GM21360 (cell line): ENCODE data around the gene RMND5B.

ENCODE experiments used
- ATAC-seq: cut with Tn5 transposase; IDR thresholded peaks from one replicate; pipeline ENCODE4 v1.9.1; 2021; ENCODE audit warnings: mild to moderate bottlenecking, moderate library complexity; ENCODE audit not compliant: unreplicated experiment

Gene RMND5B

DNA sequence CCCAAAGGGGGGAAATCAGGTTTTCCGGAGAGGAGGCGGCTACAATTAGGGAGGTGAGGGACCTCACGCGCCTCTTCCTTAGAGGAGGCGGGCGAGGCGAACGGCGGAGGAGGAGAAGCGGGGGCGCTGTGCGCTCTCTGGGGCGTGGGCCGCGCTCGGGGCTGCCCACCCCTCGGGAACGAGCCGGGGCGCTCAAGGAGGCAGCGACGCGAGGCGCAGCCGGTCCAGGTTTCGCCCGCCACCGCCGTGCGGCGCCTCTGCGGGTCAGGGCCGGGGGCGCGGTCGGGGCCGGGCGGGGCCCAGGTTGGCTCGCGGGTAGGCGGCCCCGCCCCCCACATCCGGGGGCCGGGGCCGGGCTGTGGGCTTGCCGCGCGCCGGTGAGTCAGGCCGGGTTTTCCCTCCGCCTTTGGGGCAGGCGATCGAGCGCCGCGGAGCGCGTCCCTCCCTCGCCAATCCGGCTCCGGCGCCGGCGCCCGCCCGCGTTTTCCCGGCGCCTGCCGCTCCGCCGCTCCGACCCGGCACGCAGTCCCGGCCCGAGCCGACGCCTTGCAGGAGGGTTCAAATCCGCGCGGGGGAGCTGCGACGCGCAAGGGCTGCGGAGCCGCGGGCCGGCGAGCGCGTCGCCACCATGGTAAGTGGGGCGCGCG, 17.6 kb upstream of the RMND5B start, which contains the start of gene N4BP3:
N4BP3 (plus strand) TSS at position 392 of the 647 bp plus-strand sequence. CDS start 6,052 bp downstream, outside the sequence.
- ATAC-seq, result peak; percentile 62

DNA sequence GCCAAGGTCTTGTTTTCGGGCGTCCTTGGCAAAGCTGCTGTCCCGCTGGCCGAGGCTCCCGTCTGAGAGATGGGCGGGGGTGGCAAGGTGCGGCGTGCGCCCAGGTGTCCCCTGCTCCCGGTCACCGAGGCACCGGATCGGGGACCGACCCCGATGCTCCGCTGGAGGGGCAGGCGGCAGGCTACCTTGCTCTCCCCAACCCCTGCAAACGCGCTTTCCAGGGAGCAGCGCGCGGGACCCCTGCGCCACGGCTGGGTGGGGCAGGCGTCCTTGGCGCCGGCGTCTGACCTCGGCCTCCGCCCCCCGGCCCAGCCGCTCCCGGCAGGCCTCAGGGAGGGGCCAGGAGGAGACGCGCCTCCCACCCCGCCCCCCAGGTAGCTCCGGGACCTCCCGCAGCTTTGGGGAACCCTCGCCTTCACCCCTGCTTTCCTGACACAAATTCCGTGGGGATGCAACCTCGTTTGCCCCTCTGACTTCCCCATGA, 16.9 kb upstream of the RMND5B start:
- ATAC-seq, result peak; percentile 15

- ATAC-seq, result no peak
Observed at GRCh38 chr5:178114325-178115135, 16.3 kb upstream of the RMND5B start.

DNA sequence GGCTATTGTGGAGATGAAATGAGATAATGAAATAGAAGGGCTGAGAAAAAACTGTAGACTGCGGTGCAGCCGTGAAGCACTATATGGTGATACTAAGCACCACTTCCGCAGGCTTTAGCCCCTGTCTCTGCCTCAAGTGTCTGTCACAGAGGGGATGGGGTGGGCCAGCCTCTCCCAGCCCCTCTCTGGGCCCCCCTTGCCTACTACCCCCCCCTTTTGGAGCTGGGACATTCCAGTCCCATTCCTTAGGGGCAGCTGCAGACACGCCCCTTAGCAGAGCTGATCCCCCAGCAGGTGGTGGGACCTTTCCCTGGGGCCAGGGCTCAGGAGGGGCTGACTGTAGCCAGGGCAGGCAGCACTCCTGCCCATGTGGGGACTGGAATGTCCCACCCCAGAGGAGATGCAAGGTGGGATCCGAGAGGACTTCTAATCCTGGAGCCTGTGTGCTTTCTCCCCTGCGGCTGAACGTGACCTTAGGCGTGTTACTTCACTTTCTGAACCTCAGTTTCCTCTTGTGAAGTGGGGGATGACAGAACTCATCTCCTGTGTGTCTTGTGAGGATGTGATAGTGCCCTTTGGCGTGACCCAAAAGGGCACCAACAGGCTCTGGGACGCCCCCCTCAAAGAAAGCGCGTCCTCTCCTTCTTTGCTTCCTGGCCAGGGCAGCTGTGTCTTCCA, 15.5 kb upstream of the RMND5B start:
- no peak for ATAC-seq

GRCh38 chr5:178115814-178116142, 15.0 kb upstream of the RMND5B start:
- no peak for ATAC-seq

DNA sequence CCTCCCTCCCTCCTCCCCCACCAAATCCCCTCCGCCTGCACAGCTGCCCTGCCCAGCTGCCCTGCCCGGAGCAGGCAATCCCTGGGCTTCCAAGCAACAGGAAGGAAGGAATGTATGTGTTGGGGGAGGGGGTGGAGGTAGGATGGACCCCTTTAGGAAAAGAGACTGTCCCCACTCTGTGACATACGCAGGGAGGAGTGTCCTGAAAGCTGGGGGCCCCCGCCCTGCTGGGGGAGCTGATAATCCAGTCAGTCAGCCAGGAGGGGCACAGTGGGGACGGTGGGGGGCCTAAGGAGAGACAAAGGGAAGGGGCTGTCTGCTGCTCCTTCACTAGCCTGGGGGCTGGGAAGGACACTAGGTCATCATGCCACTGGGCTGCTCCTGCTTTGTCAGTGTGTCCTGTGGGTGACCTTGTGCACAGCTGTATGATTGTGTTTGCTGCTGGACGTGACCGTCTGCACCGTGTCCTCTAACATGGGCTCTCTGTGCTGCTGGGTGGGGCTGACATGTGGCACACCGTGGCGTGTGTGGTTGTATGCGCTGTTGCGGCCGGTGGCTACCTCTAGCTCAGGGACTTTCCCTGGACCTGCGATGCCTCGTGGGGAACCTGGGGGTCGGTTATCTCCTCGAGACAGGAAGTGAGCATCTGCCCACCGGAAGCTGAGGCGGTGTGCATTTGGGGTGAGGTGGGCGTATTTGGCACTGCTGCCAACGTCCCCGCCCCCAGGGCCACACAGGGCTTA, 14.5 kb upstream of the RMND5B start:
- ATAC-seq, result peak; percentile 27

DNA sequence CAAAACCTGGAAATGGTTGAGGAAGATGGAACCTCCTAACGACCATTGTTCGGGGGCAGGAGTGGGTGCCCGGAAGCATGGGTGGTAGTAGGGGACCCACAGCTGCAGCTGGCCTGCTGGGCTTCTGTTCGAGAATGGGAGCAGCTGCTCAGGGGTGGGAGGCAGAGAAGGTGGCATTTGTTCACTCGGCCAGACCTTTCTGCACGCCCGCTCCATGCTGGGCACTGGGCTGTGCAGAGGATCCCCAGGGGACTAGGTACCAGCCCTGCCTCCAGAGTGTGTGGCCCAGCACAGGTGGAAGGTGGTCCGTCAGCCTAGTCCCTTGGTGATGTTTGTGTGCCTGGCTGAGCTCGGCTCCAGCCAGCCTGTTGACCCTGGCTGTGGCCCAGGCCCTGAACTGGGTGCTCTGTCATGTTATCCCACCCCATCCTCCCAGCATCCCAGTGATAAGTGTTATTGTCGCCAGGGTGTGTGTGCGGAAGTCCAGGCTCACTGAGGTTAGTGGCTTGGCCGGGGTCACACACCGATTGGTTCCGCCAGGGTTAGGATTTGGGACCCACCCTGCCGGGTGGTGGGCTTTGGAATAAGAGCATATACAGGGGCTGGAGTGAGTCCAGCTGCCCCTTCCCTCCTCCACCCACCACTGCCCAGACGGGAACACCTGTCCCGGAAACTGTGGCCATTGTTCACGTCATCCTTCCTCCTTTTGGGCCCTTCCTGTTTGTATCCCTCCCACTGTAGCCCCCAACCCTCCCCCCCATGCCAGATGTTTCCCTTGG, 12.7 kb upstream of the RMND5B start:
- ATAC-seq, result no peak

DNA sequence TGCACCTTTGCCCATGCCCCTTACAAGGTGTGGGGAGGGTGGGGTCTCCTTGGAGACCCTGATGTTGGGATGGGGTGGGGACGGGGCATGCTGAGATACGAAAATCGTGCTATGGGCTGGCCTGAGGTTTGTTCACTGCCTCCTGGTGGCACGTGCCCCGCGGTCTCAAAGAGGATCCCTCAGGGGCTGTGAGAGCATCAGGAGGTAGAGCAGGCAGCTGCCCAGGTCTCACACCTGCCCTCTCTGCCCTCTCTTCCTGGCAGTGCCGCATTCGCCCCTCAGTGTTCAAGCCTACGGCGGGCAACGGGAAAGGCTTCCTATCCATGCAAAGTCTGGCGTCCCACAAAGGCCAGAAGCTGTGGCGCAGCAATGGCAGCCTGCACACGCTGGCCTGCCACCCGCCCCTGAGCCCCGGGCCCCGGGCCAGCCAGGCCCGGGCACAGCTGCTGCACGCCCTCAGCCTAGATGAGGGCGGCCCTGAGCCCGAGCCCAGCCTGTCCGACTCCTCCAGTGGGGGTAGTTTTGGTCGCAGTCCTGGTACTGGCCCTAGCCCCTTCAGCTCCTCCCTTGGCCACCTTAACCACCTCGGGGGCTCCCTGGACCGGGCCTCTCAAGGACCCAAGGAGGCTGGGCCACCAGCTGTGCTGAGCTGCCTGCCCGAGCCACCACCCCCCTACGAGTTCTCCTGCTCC, 10.8 kb upstream of the RMND5B start:
- ATAC-seq, result no peak

DNA sequence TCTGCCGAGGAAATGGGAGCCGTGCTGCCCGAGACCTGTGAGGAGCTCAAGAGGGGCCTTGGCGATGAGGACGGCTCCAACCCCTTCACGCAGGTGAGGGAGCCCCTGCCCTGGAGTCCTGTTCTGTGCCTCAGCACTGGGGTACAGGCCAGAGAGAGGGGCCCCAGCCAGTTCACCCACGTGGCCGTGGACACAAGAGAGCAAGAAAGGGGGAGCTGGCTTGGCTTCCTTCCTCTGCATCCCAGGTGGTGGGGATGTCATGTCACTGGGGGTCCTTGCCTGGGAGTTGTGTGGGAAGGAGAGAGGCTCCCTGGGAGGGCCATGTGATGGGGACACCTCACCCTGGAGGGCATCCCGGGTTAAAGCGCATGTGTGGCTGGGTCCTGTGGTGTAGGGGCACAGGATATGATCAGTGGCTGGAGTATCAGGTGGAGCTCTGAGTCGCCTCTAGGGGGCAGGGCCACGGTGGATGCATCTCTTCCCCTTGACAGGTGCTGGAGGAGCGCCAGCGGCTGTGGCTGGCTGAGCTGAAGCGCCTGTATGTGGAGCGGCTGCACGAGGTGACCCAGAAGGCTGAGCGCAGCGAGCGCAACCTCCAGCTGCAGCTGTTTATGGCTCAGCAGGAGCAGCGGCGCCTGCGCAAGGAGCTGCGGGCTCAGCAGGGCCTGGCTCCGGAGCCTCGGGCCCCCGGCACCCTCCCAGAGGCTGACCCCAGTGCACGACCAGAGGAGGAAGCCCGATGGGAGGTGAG, 10.0 kb upstream of the RMND5B start:
- ATAC-seq, result peak; percentile 69

DNA sequence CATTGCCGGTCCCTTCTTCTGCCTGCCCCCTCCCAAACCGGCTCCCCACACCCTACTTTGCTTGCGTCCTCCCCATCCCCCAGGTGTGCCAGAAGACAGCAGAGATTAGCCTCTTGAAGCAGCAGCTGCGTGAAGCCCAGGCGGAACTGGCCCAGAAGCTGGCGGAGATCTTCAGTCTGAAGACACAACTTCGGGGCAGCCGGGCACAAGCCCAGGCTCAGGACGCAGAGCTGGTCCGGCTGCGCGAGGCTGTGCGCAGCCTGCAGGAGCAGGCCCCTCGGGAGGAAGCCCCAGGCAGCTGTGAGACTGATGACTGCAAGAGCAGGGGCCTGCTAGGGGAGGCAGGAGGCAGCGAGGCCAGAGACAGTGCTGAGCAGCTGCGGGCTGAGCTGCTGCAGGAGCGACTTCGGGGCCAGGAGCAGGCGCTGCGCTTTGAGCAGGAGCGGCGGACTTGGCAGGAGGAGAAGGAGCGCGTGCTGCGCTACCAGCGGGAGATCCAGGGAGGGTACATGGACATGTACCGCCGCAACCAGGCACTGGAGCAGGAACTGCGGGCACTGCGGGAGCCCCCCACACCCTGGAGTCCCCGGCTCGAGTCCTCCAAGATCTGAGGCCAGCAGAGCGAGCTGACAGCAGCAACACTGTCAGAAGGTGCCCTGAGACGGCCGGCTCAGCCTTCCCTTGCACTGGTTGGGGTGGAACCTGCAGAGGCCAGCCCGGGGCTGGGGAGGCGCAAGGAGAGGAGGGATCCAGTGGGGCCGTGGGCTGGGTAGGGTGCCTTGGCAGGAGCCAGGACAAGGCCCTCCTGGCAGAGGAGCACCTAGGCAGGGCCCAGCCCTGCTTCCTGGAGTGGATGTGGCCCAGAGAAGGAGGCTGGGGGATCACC, 9.2 kb upstream of the RMND5B start:
- ATAC-seq, result no peak

DNA sequence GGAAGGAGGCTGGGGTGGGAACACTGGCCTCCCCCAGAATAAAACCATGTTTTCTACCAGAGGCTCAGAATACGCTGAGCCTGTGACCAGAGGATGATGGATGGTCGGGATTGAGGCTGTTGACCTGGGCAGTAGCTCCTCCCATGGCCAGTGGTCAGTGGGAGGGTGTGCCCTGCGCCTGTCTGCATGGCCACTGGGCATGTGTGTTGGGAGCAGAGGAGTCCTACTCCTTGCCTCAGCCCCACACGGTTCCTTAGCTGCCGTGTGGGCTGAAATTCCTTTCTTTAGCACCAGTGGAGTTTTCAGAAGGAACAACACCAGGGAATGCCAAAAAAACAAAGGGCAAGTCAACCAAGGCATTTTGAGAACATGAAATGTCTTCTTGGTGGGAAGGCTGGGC, 8.5 kb upstream of the RMND5B start:
- ATAC-seq, result no peak

DNA sequence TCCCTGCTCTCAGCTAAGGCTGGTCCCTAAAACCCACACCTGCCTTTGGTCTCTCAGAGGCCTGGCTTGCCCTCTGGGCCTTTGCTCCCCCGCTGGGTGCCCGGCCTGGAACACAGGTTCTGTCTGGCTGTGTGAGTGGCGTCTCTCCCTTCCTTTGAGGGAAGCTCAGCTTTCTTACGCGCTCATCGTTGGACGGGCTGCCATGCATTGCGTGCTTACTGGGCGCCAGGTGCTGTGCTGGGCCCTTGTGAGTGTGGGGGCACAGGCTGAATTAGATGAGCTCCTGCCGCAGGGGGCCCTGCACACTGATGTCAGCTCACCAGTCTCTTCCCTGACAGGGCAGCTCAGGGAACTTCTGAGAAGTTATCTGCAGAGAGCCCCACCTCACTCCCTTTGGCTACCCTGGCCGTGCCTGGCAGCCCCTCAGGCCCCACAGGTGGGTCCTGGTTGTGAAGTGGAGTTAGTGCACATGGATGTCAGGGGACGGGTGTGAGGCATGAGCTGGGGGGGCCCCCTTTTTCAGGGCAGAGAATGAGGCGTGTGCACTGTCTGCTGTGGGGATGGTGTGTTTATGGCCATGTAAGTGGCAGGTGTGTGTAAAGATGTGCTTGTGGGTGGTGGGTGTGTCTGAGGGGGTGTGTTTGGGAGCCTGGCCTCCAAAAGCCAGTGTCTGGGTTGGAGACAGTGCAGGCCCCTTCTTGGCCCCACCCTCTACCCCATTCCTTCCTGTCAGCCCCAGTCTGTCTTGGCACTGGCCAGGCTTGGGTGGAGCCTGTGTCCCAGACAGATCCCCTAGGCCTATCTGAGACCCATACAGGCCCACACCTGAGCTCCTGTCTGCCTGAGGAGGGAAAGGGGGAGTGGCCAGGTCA, 7.5 kb upstream of the RMND5B start:
- ATAC-seq, result no peak

DNA sequence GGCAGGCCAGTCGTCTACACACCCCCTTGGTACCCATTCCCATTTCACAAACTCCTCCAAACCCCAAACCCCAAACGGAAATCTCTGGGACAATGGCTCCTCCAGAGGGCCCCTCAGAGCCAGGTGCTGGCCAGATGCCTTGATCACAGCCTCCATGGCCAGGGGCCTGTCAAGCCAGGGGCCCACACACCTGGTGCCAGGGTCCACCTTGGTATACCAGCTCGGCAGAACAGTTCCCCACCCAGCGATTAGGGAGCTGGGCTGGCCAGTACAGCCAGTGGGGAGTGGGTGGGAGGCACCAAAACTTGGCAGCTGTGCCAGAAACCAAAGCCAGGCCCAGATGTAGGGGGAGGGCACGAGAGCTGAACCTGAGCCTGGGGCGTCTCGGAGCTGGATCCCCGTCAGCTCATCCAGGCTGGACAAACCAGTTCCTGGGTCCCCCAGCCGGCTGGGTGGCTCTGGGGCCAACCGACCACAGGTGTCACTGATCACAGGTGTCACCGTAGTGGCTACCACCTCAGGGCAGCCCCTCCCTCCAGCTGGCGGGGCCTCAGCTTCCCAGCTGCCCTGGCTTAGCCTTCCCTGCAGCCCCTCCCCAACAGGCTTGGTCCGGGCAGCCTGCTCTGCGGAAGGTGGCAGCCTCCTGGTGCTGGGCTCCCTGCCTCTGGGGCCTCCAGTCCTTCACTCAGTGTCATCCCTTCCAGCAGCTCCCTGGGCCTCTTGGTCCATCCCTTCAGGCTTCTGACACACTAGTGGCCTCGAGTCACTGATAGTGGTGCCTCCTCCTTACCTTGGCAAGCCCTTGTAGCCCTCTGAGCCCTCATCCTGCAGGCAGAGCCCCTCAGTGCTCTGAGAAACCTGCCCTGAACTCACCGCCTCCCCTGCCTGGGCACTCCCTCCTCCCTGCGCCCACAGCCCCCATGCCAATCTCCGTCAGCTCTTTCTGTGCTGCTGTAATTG, 6.6 kb upstream of the RMND5B start:
- no peak for ATAC-seq

DNA sequence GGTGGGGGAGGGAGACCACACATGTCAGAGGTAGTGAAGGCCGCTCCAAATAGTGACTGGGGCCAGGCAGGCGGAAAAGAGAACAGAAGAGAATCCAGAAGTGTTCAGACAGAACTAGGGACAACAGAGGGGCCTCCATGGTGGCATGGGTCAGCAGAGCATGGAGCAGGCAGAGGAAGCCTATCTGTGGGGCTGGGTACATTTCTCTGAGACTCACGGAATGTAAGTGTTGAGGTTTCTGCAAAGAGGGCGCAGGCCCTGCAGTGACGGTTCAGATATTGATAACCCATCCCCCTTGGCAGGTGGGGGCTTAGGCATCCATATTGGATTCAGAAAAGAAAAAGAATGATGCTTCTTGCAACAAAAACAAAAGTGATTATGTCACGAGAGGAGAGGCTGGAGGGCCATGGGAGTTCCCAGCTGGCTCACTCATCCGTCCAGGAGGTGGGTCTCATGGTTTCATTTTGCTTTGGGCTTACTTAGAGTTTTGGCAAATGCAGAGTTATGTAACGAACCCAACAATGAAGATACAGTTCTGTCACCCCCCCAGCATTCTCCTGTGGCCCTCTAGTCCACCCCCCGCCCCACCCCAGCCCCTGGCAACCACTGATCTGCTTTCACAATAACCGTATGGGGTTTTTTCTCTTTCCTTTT, 5.4 kb upstream of the RMND5B start:
- ATAC-seq, result no peak

- no peak for ATAC-seq
Observed at GRCh38 chr5:178126556-178126955, 4.3 kb upstream of the RMND5B start.
